ENCODE measurements around the gene ITGA4.

ITGA4 gene

DNA sequence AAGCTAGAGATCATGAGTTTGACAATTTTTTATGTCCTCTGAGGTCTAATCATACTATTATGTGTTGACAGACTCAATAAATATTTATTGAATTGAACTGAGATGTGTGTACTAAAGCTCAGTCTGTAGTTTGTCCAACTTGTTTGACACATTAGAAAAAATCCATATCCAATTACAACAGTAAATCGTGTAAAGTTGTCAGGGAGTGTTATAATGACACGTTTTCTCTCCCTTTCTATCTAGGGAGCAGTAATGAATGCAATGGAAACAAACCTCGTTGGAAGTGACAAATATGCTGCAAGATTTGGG is 28.4 kb downstream of the ITGA4 start:
- TF ChIP-seq TCF4 (CRISPR knock-in tag; IDR thresholded peaks at IDR 0.05; ENCODE audit: borderline replicate concordance) = no peak
- TF ChIP-seq ESRRG (CRISPR knock-in tag; IDR thresholded peaks at IDR 0.05) = no peak
- TF ChIP-seq ZFP30 (CRISPR knock-in tag; IDR thresholded peaks at IDR 0.05) = no peak
- TF ChIP-seq, protein P1, sequence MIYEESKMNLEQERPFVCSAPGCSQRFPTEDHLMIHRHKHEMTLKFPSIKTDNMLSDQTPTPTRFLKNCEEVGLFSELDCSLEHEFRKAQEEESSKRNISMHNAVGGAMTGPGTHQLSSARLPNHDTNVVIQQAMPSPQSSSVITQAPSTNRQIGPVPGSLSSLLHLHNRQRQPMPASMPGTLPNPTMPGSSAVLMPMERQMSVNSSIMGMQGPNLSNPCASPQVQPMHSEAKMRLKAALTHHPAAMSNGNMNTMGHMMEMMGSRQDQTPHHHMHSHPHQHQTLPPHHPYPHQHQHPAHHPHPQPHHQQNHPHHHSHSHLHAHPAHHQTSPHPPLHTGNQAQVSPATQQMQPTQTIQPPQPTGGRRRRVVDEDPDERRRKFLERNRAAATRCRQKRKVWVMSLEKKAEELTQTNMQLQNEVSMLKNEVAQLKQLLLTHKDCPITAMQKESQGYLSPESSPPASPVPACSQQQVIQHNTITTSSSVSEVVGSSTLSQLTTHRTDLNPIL (CRISPR knock-in tag; IDR thresholded peaks at IDR 0.05; ENCODE audit: low read depth) = no peak
- no peak for TF ChIP-seq ZNF70 (CRISPR knock-in tag; IDR thresholded peaks at IDR 0.05)
- no peak for TF ChIP-seq TOX (CRISPR knock-in tag; IDR thresholded peaks at IDR 0.05; ENCODE audit: borderline replicate concordance)
- TF ChIP-seq, protein P2, sequence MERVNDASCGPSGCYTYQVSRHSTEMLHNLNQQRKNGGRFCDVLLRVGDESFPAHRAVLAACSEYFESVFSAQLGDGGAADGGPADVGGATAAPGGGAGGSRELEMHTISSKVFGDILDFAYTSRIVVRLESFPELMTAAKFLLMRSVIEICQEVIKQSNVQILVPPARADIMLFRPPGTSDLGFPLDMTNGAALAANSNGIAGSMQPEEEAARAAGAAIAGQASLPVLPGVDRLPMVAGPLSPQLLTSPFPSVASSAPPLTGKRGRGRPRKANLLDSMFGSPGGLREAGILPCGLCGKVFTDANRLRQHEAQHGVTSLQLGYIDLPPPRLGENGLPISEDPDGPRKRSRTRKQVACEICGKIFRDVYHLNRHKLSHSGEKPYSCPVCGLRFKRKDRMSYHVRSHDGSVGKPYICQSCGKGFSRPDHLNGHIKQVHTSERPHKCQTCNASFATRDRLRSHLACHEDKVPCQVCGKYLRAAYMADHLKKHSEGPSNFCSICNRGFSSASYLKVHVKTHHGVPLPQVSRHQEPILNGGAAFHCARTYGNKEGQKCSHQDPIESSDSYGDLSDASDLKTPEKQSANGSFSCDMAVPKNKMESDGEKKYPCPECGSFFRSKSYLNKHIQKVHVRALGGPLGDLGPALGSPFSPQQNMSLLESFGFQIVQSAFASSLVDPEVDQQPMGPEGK (CRISPR knock-in tag; IDR thresholded peaks at IDR 0.05; ENCODE audit: borderline replicate concordance) = no peak
- no peak for TF ChIP-seq ZC3H10 (CRISPR knock-in tag; IDR thresholded peaks at IDR 0.05)
- TF ChIP-seq, protein P3, sequence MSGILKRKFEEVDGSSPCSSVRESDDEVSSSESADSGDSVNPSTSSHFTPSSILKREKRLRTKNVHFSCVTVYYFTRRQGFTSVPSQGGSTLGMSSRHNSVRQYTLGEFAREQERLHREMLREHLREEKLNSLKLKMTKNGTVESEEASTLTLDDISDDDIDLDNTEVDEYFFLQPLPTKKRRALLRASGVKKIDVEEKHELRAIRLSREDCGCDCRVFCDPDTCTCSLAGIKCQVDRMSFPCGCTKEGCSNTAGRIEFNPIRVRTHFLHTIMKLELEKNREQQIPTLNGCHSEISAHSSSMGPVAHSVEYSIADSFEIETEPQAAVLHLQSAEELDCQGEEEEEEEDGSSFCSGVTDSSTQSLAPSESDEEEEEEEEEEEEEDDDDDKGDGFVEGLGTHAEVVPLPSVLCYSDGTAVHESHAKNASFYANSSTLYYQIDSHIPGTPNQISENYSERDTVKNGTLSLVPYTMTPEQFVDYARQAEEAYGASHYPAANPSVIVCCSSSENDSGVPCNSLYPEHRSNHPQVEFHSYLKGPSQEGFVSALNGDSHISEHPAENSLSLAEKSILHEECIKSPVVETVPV (CRISPR knock-in tag; IDR thresholded peaks at IDR 0.05) = no peak
- TF ChIP-seq, protein P4, sequence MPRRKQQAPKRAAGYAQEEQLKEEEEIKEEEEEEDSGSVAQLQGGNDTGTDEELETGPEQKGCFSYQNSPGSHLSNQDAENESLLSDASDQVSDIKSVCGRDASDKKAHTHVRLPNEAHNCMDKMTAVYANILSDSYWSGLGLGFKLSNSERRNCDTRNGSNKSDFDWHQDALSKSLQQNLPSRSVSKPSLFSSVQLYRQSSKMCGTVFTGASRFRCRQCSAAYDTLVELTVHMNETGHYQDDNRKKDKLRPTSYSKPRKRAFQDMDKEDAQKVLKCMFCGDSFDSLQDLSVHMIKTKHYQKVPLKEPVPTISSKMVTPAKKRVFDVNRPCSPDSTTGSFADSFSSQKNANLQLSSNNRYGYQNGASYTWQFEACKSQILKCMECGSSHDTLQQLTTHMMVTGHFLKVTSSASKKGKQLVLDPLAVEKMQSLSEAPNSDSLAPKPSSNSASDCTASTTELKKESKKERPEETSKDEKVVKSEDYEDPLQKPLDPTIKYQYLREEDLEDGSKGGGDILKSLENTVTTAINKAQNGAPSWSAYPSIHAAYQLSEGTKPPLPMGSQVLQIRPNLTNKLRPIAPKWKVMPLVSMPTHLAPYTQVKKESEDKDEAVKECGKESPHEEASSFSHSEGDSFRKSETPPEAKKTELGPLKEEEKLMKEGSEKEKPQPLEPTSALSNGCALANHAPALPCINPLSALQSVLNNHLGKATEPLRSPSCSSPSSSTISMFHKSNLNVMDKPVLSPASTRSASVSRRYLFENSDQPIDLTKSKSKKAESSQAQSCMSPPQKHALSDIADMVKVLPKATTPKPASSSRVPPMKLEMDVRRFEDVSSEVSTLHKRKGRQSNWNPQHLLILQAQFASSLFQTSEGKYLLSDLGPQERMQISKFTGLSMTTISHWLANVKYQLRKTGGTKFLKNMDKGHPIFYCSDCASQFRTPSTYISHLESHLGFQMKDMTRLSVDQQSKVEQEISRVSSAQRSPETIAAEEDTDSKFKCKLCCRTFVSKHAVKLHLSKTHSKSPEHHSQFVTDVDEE (CRISPR knock-in tag; IDR thresholded peaks at IDR 0.05) = no peak
- TF ChIP-seq ZFP3 (CRISPR knock-in tag; IDR thresholded peaks at IDR 0.05) = no peak
- no peak for TF ChIP-seq BACH2 (CRISPR knock-in tag; IDR thresholded peaks at IDR 0.05; ENCODE audit: borderline replicate concordance)
- TF ChIP-seq SNAI2 (CRISPR knock-in tag; IDR thresholded peaks at IDR 0.05) = no peak
- TF ChIP-seq ZNF8 (CRISPR knock-in tag; IDR thresholded peaks at IDR 0.05) = no peak
- TF ChIP-seq ARNTL (CRISPR knock-in tag; IDR thresholded peaks at IDR 0.05; ENCODE audit: borderline replicate concordance, low read depth) = no peak
- TF ChIP-seq PPARA (CRISPR knock-in tag; IDR thresholded peaks at IDR 0.05; ENCODE audit: borderline replicate concordance) = no peak
- TF ChIP-seq OSR1 (CRISPR knock-in tag; IDR thresholded peaks at IDR 0.05) = no peak
- no peak for TF ChIP-seq ZNF565 (CRISPR knock-in tag; conservative IDR thresholded peaks at IDR 0.05; ENCODE audit: low read depth)
- TF ChIP-seq GLIS3 (CRISPR knock-in tag; IDR thresholded peaks at IDR 0.05) = no peak
- no peak for ATAC-seq

DNA sequence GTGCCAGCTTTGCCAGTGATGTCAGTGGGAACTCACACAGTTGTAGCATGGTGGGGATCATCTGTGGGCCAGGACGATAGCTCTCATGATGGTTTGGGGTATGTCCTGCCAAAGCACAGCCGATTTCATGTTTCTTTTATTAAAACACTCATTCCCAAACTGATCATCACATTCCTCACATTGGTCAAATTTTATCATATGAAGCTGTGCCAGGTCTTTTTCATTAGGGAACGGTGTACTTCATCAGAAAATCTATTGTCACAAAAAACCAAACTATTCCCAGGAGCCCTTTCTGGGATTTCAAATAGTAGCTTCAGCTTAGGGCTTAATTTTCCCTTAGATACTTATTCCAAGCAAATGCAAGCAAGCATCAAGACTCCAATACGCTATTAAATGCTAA is 42.0 kb downstream of the ITGA4 start:
- no peak for ATAC-seq

DNA sequence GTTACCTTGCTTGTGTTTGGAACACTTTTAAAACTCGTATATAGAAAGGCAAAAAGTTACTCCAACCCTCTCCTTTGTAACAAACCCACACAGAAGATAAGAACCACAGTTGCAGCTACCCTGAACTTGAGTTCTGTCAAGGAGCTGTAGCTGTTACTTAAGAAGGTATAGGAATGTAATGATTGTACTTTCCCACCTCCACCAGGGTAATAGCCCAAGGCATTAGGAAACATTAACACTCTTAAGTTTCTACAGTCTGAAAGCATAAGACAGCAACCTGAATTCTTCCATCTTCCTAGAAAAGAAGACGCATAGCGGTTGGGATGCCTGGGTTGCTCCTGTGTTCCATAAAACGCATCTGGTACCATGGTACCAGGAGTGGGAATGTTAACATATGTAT is 43.0 kb downstream of the ITGA4 start:
- TF ChIP-seq ZC3H10 (CRISPR knock-in tag; IDR thresholded peaks at IDR 0.05) = no peak
- no peak for TF ChIP-seq TCF4 (CRISPR knock-in tag; IDR thresholded peaks at IDR 0.05; ENCODE audit: borderline replicate concordance)
- no peak for TF ChIP-seq SNAI2 (CRISPR knock-in tag; IDR thresholded peaks at IDR 0.05)
- no peak for TF ChIP-seq ZFP3 (CRISPR knock-in tag; IDR thresholded peaks at IDR 0.05)
- no peak for ATAC-seq

More for the DNA sequence above, 42.0 kb downstream of the ITGA4 start:
- TF ChIP-seq ZNF8 (CRISPR knock-in tag; IDR thresholded peaks at IDR 0.05) (no peak), ZFP3 (CRISPR knock-in tag; IDR thresholded peaks at IDR 0.05) (no peak), ZNF565 (CRISPR knock-in tag; conservative IDR thresholded peaks at IDR 0.05; ENCODE audit: low read depth) (no peak), TCF4 (CRISPR knock-in tag; IDR thresholded peaks at IDR 0.05; ENCODE audit: borderline replicate concordance) (no peak)

DNA sequence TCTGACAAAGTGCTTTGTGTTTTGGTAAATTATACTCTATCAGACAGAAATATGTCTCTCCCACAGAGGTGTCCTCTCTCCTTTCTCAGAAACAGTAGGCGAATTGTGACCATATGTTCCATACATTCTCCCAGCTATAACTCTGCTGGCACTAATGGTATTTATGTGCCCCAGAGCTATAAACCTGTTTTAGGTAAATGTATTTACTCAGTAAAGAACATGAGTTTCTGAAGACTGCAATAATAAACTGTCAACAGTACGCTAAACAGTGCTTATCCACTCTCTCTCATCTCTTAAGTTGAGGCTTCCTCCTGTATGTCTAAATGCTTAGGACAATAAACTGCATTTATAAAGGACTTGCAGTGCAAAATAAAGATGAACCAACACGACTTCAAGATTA is 58.5 kb downstream of the ITGA4 start:
- no peak for ATAC-seq
- TF ChIP-seq TCF4 (CRISPR knock-in tag; IDR thresholded peaks at IDR 0.05; ENCODE audit: borderline replicate concordance) (peak; percentile 16; the same call in 1 of the 2 replicates), RARB (CRISPR knock-in tag; IDR thresholded peaks at IDR 0.05) (no peak)

DNA sequence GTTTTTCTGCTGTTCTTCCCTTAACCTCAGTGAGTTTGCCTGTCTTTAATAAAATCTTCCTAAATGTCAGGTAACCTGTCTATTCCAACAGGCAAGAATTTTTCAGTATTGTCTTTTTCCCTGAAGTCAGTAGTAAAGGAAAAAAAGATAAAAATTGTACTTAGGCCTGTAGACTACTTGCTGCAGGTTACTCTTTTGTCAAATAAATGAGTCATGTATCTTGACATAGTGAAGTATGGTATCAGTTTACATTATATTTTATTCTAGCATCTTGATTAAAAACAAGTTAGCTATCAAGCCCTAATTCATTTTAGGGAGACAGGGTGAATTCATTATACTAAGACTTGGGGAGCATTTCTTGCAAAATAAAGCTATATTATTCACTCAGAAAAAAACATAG is 59.8 kb downstream of the ITGA4 start:
- no peak for ATAC-seq
- TF ChIP-seq, protein P1 (CRISPR knock-in tag; IDR thresholded peaks at IDR 0.05; ENCODE audit: low read depth) = no peak
- TF ChIP-seq TCF4 (CRISPR knock-in tag; IDR thresholded peaks at IDR 0.05; ENCODE audit: borderline replicate concordance) (no peak), ZFP3 (CRISPR knock-in tag; IDR thresholded peaks at IDR 0.05) (no peak), RARB (CRISPR knock-in tag; IDR thresholded peaks at IDR 0.05) (no peak), ZNF565 (CRISPR knock-in tag; conservative IDR thresholded peaks at IDR 0.05; ENCODE audit: low read depth) (no peak), CSDC2 (CRISPR knock-in tag; IDR thresholded peaks at IDR 0.05) (no peak)
- TF ChIP-seq, protein P5, sequence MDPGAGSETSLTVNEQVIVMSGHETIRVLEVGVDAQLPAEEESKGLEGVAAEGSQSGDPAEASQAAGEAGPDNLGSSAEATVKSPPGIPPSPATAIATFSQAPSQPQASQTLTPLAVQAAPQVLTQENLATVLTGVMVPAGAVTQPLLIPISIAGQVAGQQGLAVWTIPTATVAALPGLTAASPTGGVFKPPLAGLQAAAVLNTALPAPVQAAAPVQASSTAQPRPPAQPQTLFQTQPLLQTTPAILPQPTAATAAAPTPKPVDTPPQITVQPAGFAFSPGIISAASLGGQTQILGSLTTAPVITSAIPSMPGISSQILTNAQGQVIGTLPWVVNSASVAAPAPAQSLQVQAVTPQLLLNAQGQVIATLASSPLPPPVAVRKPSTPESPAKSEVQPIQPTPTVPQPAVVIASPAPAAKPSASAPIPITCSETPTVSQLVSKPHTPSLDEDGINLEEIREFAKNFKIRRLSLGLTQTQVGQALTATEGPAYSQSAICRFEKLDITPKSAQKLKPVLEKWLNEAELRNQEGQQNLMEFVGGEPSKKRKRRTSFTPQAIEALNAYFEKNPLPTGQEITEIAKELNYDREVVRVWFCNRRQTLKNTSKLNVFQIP (CRISPR knock-in tag; IDR thresholded peaks at IDR 0.05; ENCODE audit: borderline replicate concordance, low read depth) = no peak
